Stimulated activated CD8-positive, alpha-beta memory T cell treated with anti-CD3 and anti-CD28 coated beads, Interleukin-4, amount 100 ng/mL, for 4 hours (primary cell): ENCODE data around the gene LRRC45.

Experiments used
- DNase-seq, 2 donors: peaks; one replicate each; pipeline ENCODE4 v3.0.0-alpha.2; 2020; ENCODE audit warnings: low read depth in 2 of 2, low spot score in 1 of 2

The LRRC45 gene

GRCh38 chr17:81993729-81994592 lies 29.1 kb upstream of the LRRC45 start:
- DNase-seq, result no peak

DNA sequence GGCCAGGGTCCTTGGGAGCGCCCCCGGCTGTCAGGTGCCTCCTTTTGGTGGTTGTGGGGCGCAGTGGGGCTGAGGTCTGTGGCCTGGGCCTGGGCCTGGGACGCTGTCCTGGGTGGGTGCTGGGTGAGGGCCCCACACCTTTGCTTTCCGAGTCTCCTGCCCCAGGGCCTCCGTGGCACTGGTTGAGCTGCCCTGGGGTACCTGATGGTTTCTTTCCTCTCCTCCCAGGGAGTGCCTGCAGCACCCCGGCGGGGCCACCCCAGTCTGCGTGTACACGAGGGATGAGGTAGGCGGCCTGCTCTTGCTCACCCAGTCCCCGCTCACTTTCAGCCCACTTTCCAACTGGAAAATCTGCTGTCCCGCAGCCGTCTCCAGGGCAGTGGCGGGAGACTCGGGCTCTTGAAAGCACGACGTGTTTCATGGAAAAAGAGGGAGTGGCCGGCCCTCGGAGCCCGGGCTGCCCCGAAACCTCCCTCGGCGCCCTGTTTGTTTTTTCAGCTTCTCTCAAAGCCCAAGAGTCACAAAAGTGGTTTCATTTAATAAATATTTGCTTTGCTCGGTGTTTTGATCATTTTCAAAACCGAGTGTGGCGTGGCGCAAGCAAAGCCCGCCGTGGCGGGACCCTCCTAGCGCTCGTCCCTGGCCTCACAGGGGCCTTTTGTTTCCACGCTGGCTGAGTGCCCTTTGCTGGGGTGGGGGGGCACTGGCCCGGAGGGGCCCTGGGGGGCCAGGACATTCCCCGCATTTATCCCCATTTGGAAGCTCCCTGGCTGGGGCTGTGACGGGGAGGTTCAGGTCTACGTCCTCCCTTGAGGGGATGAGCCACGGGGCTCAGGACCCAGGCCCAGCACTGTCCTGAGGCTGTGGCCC lies 28.3 kb upstream of the LRRC45 start:
- no peak for DNase-seq

- DNase-seq, result no peak
Measured at GRCh38 chr17:81995463-81996231, 27.5 kb upstream of the LRRC45 start.

- DNase-seq, result no peak
Measured at GRCh38 chr17:81996232-81996756, 26.8 kb upstream of the LRRC45 start.

- no peak for DNase-seq
Measured at GRCh38 chr17:81996757-81997441, 26.2 kb upstream of the LRRC45 start.

GRCh38 chr17:81998212-81998611 lies 24.9 kb upstream of the LRRC45 start:
- no peak for DNase-seq

DNA sequence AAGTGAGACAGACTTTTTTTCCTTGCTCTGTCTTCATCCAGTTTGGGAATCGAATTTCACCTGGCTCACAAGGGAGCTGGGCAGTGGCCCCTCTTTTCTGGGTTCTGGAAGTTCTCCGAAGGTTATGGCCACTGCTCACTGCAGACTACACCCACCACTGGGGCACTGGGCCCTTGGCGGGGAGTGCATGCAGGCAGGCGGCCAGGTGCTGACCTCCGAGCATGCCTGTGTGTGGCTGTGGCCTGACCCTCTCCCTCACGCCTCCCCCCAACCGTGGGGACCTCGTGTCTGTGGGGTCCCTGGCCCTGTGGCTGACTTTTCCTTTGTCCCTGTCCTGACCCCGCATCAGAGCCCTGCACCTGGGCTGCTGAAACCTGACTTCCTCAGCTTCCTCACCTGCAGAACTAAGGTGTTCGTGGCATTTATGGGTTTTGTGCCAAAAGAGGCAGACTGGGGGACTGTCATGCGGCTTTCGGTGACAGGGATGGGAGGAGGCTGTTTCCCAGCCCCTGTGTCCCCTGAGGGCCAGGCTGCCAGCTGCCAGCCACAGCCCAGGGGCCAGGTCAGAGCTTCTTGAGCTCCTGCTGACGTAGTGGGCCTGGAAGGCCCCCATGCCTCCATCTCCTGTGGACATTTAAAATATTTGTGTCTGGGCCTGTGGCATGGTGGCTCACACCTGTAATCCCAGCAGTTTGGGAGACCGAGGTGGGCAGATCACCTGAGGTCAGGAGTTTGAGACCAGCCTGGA lies 24.2 kb upstream of the LRRC45 start:
- DNase-seq, result no peak

GRCh38 chr17:81999587-81999975 lies 23.5 kb upstream of the LRRC45 start:
- no peak for DNase-seq

DNA sequence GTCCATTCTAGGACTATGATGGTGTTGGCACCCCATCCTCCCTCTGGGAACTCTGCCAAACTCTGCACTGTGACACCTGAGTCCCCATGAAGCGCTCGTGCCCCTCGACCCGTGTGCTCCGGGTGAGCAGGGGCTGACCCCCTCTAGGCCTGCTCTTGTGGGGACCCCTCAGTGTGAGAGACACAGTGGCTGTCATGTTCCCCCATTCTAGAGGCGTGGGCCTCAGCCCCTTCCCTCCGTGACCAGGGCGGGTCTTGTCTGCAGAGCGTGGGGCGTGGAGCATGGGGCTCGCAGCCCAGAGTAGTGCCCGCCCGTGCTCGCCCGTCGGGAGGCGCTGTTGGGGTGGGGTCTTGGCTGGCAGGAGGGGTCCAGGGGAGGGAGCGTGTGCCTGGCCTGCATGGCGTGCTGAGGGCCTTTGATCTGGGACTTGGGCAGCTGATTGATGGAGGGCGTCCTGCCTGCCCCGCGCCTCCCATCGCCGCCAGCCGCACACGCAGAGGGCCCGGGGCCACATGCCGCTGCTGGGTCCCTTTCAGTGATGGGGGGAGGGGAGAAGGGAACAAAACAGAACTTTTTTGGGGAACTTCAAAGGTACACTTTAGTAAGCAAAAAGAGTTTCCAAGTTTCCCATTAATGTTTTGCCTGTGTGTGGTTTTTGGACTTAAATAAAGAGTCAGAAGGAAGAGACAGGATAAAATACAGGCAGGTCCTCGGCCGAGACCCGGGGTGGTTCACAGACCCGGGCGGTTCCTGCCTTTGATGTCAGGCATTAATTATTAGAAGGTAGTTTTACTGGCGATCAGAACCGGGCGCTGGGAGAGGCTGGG lies 22.9 kb upstream of the LRRC45 start:
- no peak for DNase-seq

GRCh38 chr17:82000803-82001570 lies 22.1 kb upstream of the LRRC45 start:
- no peak for DNase-seq

DNA sequence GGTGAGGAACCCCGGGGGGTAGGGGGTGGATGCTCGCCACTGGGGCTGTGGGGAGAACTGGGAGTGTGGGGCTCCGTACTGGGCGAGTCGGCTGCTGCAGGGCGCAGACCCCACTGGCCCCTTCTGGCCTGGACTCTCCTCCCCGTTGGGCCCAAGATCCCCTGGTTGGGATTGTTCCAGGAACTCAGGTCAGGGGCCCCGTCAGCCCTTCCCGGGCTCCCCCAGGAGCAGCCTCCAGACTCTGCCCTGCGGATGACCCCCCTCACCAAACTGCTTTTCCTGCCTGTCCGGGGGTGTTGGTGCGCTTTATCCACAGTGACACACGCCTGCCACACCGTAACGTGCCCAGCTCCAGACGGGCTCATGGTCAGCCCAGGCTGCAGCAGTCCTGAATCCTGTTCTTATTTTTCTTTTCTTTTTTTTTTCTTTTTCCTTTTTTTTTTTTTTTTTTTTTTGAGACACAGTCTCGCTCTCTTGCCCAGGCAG lies 21.5 kb upstream of the LRRC45 start:
- DNase-seq, result no peak

DNA sequence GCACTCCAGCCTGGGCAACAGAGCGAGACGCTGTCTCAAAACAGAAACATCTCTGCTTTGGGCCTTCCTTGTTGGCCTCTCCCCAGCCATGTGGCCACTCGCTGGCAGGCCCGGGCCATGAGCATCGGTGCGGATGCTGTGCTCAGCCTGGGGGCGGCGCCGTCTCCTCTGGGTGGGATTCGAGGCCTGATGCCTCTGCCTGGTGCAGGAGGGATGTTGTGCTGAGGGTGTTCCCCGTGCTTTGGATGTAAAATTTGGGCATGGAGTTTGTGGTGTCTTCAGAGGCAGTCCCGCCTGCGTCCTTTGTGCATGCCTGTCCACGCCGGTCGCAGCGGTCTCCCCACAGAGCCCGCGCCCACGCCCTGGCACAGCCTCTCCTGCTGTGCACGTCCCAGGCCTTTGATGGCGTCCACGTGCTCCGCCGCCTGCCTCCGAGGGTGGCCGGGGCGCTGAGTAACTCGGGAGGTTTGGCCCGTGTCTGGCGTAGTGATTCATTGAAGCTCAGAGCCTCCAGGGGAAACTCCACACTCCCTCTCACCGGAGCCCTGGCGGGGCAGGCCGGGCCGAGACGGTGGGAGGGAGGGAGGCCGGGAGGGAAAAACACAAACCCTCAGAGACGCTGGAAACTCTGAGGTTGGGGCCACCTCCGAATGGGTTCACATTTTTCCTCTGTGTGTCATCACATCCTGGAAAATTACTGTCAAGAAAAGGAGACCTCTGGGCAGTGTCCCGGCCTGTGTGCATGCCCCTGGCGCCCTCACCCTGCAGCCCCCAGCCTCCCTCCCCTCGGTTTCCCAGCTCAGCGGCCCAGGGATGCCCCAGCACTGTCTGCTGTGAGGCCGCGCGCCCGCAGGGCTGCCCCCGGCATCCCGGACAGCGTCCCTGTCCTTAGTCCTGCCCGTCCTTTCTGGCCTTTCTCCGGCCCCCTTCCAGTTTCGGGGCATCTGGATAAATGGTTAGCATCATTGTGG lies 19.4 kb upstream of the LRRC45 start:
- no peak for DNase-seq

- DNase-seq, result no peak
Measured at GRCh38 chr17:82004517-82005455, 18.3 kb upstream of the LRRC45 start.

- DNase-seq, result no peak
Measured at GRCh38 chr17:82005701-82006348, 17.3 kb upstream of the LRRC45 start.

GRCh38 chr17:82006468-82007227 lies 16.5 kb upstream of the LRRC45 start:
- DNase-seq, result no peak
